HepG2 (cell line): ENCODE results near the gene URAD. TPM values are rescaled to one million over a fixed set of nuclear protein-coding genes. Genes with fewer than 3 reads are reported as not detected.

Experiments used
- AHR ChIP-seq: IDR thresholded peaks from 2 replicates; pipeline ENCODE4 v1.6.1; 2018; ENCODE audit warnings: missing genetic modification reagents, missing compliant biosample characterization
- ETV5 ChIP-seq: IDR thresholded peaks from 2 replicates; pipeline ENCODE4 v1.6.1; 2018; ENCODE audit warnings: missing biosample characterization, missing genetic modification reagents, inconsistent platforms, borderline replicate concordance
- FLYWCH1 ChIP-seq: sonication (generic); formaldehyde crosslinking; IDR thresholded peaks from 2 replicates; pipeline ENCODE4 v1.8.1; 2023; ENCODE audit warnings: mild to moderate bottlenecking, missing genetic modification reagents
- HMG20A ChIP-seq: IDR thresholded peaks from 2 replicates; pipeline ENCODE4 v1.6.1; 2016; ENCODE audit warnings: borderline replicate concordance
- KAT7 ChIP-seq: IDR thresholded peaks from 2 replicates; pipeline ENCODE4 v1.6.1; 2018; ENCODE audit warnings: borderline replicate concordance, missing compliant biosample characterization
- KDM5A ChIP-seq: fragments of 200-600 bp; sonication (generic); IDR thresholded peaks from 2 replicates; pipeline ENCODE4 v1.7.0; 2018; ENCODE audit warnings: antibody characterized with exemption, mild to moderate bottlenecking, low read length, borderline replicate concordance
- KLF6 ChIP-seq: IDR thresholded peaks from 2 replicates; pipeline ENCODE4 v1.8.0; 2016; ENCODE audit warnings: missing biosample characterization, missing genetic modification reagents
- MAF1 ChIP-seq: sonication (generic); formaldehyde crosslinking; IDR thresholded peaks from 2 replicates; pipeline ENCODE4 v1.5.0; 2020; ENCODE audit warnings: missing genetic modification reagents, borderline replicate concordance
- MYNN ChIP-seq: sonication (generic); formaldehyde crosslinking; IDR thresholded peaks from 2 replicates; pipeline ENCODE4 v1.4.0; 2020; ENCODE audit warnings: mild to moderate bottlenecking, low read depth, missing genetic modification reagents
- NPAS2 ChIP-seq: sonication (generic); formaldehyde crosslinking; IDR thresholded peaks from 2 replicates; pipeline ENCODE4 v1.8.0; 2022; ENCODE audit warnings: mild to moderate bottlenecking, missing genetic modification reagents, borderline replicate concordance
- RERE ChIP-seq: IDR thresholded peaks from 2 replicates; pipeline ENCODE4 v1.6.1; 2016; ENCODE audit warnings: low read depth, missing genetic modification reagents, missing compliant biosample characterization
- ZFAT ChIP-seq: sonication (generic); formaldehyde crosslinking; conservative IDR thresholded peaks from 2 replicates; pipeline ENCODE4 v1.8.1; 2023; ENCODE audit warnings: missing genetic modification reagents, inconsistent platforms
- ZMAT3 ChIP-seq: sonication (generic); formaldehyde crosslinking; conservative IDR thresholded peaks from 2 replicates; pipeline ENCODE4 v1.7.0; 2021; ENCODE audit warnings: missing genetic modification reagents
- ZMAT5 ChIP-seq: sonication (generic); formaldehyde crosslinking; IDR thresholded peaks from 2 replicates; pipeline ENCODE4 v1.5.0; 2020; ENCODE audit warnings: mild to moderate bottlenecking, low read depth, missing genetic modification reagents, borderline replicate concordance
- ZNF138 ChIP-seq: sonication (generic); formaldehyde crosslinking; IDR thresholded peaks from 2 replicates; pipeline ENCODE4 v1.5.0; 2020; ENCODE audit warnings: mild to moderate bottlenecking, low read depth, missing genetic modification reagents
- ZNF432 ChIP-seq: sonication (generic); formaldehyde crosslinking; IDR thresholded peaks from 2 replicates; pipeline ENCODE4 v1.5.0; 2020; ENCODE audit warnings: missing genetic modification reagents, mild to moderate bottlenecking, borderline replicate concordance
- ZNF503 ChIP-seq: sonication (generic); formaldehyde crosslinking; IDR thresholded peaks from 2 replicates; pipeline ENCODE4 v1.4.0; 2020; ENCODE audit warnings: missing genetic modification reagents
- polyA plus RNA-seq, 8 experiments: library from polyadenylated mRNA; depleted of rRNA in 3 of 8; stranded (reverse) in 7 of 8; unstranded in 1 of 8; fragments of >200 nt; fragmentation: Illumina TruSeq in 4 of 8; extraction: Trizol in 4 of 8; gene quantifications; 2 replicates each; pipeline versions ENCODE4 v1.2.1 to v1.2.3, GENCODE V29; 2011 to 2016; ENCODE audit warnings: low read depth in 4 of 8, missing spikeins in 1 of 8, mixed read lengths in 1 of 8; ENCODE audit not compliant: insufficient read depth in 1 of 8
- total RNA-seq, 5 experiments: library from RNA; depleted of rRNA; stranded (reverse); fragments of >200 nt; fragmentation: Illumina TruSeq; extraction: Trizol; gene quantifications; 2 replicates each; pipeline ENCODE4 v1.2.3, GENCODE V29; 2016; ENCODE audit warnings: low read depth in 1 of 5
- TF ChIP-seq, protein P1 (sequence below): sonication (generic); formaldehyde crosslinking; IDR thresholded peaks from 2 replicates; pipeline ENCODE4 v1.8.0; 2022; ENCODE audit warnings: mild to moderate bottlenecking, missing genetic modification reagents, borderline replicate concordance
- TF ChIP-seq, protein P2 (sequence below): sonication (generic); formaldehyde crosslinking; conservative IDR thresholded peaks from 2 replicates; pipeline ENCODE4 v1.4.0; 2020; ENCODE audit warnings: missing genetic modification reagents

URAD gene
- total and polyA plus RNA-seq, 2 of the 13 experiments (the other 11 are each of a cell fraction or from before 2014, with no cell fraction given): not detected

DNA sequence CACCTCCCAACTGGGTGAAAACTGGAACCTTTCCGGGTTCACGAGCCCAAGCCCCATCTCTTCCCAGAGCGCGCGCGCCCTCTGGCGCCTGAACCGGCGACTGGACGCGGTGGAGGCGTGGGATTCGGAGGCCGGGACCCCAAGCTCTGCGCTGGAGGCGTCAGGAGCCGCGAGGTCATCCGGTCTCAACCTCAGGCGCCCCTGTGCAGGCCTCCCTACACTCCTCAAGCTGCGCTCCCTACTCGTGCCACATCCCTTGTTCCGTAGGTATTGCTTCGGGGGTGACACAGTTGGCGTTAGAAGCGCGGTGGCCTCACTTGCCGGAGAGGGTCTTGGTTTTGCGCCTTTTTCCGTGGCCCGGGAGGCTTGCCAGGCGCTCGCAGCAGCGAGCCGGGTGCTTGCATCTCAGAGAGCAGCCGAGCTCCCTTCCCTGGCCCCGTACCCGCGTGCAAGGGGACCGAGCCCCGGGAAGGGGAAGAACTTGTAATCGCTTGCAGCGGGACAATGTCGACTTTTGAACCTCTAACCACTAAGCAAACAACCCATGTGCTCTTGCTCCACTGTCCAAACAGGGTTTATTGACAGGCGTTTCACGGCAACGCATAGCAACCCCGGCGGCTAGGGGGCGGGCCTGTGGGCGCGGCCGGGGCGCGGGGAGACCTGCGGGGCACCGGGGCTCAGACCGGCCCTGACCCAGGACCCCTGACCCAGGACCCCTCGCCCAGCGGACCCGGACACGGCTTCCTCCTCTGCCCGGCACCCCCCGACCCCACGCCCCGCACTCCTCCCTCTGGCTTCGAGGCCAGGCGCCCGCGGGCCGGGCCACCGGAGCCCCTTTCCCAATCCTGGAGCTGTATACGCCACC is 27.9 kb downstream of the URAD start (continued):
- TF ChIP-seq ZNF138 (CRISPR knock-in tag) (no peak), ZNF432 (CRISPR knock-in tag) (no peak), ZMAT3 (CRISPR knock-in tag) (no peak), ZMAT5 (CRISPR knock-in tag) (no peak), NPAS2 (no peak), ETV5 (peak; percentile 60; the same call in 1 of the 2 replicates), ZNF503 (CRISPR knock-in tag) (peak; percentile 89), HMG20A (CRISPR knock-in tag) (peak; percentile 93), KLF6 (CRISPR knock-in tag) (peak; percentile 88), ZFAT (CRISPR knock-in tag) (0 out of 2 replicates have a peak, but pooled peaks have one; percentile 38), KDM5A (no peak), FLYWCH1 (CRISPR knock-in tag) (no peak), MYNN (CRISPR knock-in tag) (no peak), MAF1 (CRISPR knock-in tag) (no peak), KAT7 (CRISPR knock-in tag) (no peak), RERE (peak; percentile 90), AHR (CRISPR knock-in tag) (peak; percentile 75; the same call in 1 of the 2 replicates)
- TF ChIP-seq, protein P1, sequence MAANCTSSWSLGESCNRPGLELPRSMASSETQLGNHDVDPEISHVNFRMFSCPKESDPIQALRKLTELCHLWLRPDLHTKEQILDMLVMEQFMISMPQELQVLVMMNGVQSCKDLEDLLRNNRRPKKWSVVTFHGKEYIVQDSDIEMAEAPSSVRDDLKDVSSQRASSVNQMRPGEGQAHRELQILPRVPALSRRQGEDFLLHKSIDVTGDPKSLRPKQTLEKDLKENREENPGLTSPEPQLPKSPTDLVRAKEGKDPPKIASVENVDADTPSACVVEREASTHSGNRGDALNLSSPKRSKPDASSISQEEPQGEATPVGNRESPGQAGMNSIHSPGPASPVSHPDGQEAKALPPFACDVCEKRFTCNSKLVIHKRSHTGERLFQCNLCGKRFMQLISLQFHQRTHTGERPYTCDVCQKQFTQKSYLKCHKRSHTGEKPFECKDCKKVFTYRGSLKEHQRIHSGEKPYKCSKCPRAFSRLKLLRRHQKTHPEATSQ (CRISPR knock-in tag): peak; percentile 80; the same call in 1 of the 2 replicates
- TF ChIP-seq, protein P2, sequence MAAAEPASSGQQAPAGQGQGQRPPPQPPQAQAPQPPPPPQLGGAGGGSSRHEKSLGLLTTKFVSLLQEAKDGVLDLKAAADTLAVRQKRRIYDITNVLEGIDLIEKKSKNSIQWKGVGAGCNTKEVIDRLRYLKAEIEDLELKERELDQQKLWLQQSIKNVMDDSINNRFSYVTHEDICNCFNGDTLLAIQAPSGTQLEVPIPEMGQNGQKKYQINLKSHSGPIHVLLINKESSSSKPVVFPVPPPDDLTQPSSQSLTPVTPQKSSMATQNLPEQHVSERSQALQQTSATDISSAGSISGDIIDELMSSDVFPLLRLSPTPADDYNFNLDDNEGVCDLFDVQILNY (CRISPR knock-in tag): no peak
